ENCODE measurements around the gene ZBTB34.

DNA sequence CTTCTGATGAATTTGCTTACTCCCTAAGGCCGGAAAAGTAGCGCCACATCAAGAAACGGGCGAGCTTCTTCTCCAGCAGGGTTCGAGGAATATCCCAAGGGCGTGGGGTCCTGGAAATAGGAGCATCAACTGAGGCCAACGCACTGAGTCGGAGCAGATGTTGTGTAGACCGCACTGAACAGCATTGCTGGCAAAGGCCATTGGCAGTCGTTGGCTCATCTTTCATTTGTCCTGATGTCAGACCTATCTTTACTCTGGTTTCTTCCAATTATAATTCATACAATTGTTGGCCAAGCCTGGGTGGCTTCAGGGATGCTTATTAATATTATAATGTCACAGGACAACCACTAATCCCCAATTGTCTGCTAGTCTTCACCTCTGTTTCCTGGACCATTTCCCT is 26.5 kb downstream of the ZBTB34 start:
- no peak for TF ChIP-seq POLR2A (IDR thresholded peaks at IDR 0.05)
- TF ChIP-seq, protein P1, sequence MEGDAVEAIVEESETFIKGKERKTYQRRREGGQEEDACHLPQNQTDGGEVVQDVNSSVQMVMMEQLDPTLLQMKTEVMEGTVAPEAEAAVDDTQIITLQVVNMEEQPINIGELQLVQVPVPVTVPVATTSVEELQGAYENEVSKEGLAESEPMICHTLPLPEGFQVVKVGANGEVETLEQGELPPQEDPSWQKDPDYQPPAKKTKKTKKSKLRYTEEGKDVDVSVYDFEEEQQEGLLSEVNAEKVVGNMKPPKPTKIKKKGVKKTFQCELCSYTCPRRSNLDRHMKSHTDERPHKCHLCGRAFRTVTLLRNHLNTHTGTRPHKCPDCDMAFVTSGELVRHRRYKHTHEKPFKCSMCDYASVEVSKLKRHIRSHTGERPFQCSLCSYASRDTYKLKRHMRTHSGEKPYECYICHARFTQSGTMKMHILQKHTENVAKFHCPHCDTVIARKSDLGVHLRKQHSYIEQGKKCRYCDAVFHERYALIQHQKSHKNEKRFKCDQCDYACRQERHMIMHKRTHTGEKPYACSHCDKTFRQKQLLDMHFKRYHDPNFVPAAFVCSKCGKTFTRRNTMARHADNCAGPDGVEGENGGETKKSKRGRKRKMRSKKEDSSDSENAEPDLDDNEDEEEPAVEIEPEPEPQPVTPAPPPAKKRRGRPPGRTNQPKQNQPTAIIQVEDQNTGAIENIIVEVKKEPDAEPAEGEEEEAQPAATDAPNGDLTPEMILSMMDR (IDR thresholded peaks at IDR 0.05), result no peak
